IPS-18c (cell line): ENCODE data around the gene WDR70.
"Not testable (repeated sequence)": the region's sequence is repeated elsewhere in the genome, so short reads cannot be mapped to it uniquely, and the experiment has no call there.

ENCODE experiments used
- H3K4me3 ChIP-seq: 2 replicates; pipeline ENCODE4 v1.7.0; 2013; ENCODE audit warnings: low read depth, mild to moderate bottlenecking, low read length, moderate library complexity; ENCODE audit not compliant: insufficient read depth
- H3K9me3 ChIP-seq: one replicate; pipeline ENCODE4 v1.6.1; 2013; ENCODE audit warnings: mild to moderate bottlenecking, low read length, moderate library complexity; ENCODE audit not compliant: control insufficient read depth, insufficient read depth

The WDR70 gene

DNA sequence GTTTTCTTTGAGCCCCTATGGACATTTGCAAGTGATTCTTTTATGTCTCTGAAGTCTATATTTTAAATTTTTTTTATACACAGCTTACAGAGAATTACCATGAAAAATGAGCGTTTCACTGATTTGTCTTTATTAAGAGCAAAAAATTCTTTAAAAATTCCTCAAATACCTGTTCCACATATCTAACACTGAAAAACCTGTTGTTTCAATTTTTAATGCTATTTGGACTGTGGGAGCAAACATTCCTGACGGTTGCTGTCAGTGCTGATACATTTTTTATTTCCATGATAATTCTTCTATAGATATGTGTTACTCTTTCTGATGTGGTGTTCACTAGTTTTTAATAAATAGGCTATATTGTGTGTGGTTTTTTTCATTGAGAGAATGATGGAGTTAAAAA, 261.0 kb downstream of the WDR70 start:
- no peaks in the 10 kb centered on the region for H3K9me3 ChIP-seq
- no peak overlapping the region for H3K4me3 ChIP-seq

DNA sequence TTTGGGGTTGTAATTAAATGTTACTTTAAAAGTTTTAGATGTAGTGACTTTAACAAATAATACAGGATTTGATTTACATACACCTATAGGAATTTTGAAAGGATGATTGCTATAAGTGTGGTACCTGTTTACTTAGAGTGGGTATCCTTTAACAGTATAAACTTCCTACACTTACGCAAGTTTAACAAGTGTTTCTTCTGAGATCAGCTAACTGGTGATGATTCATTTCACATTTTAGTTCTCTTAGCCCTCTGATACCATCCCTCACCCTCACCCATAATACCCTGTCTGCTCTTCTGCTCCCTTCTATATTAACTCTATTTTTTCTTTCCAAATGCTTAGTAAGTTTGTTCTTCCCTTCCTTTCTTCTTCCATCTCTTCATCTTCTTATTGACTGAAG, 262.8 kb downstream of the WDR70 start:
- Histone ChIP-seq H3K9me3 (no peaks in the 10 kb centered on the region), H3K4me3 (no peak overlapping the region)

DNA sequence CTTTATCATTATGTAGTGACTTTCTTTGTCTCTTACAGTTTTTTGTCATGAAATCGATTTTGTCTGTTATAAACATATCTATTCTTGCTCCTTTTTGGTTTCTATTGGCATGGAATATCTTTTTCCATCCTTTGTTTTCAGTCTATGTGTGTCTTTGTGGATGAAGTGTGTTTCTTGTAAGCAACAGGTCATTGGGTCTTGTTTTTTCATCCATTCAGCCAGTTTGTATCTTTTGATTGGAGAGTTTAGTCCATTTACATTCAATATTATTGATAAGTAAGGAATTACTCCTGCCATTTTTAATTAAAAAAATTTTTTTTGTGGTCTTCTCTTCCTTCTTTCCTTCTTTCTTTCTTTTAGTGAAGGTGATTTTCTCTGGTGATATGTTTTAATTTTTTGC, 266.6 kb downstream of the WDR70 start:
- Histone ChIP-seq H3K4me3 (no peak overlapping the region), H3K9me3 (peaks cover 2% of the 10 kb centered on the region)

DNA sequence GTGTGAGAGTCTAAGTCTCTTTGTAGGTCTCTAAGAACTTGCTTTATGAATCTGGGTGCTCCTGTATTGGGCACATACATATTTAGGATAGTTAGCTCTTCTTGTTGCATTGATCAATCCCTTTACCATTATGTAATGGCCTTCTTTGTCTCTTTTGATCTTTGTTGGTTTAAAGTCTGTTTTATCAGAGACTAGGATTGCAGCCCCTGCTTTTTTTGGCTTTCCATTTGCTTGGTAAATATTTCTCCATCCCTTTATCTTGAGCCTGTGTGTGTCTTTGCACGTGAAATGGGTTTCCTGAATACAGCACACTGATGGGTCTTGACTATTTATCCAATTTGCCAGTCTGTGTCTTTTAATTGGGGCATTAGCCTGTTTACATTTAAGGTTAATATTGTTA, 275.4 kb downstream of the WDR70 start:
- H3K4me3 ChIP-seq, H3K9me3 ChIP-seq: not testable (repeated sequence)

DNA sequence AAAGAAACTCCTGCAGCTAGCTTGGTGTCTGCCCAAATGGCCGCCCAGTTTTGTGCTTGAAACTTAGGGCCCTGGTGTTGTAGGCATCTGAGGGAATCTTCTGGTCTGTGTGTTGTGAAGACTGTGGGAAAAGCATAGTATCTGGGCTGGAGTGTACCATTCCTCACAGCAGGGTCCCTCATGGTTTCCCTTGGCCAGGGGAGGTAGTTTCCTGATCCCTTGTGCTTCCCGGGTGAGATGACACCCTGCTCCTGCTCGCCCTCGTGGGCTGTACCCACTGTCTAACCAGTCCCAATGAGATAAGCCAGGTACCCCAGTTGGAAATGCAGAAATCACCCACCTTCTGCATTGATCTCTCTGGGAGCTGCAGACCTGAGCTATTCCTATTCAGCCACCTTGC, 277.9 kb downstream of the WDR70 start:
- no peaks in the 10 kb centered on the region for H3K9me3 ChIP-seq
- no peak overlapping the region for H3K4me3 ChIP-seq

DNA sequence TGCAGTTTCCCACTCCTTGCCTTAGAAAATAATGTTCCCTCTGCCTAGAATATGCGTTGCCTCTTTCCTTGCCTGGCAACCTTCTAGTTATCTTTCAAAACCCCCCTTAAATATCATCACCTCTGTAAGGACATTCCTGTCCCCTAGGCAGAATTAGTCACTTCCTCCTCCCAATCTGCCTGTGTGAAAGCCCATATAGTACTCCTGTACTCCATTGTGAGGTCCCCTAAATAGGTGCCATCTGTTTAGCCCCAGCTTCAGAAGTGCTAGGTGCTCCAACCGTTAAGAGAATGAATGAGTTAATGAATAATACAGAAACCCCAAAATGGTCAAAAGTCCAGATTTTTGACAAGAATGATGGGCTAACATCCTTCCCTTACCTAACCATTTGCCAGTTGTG, 279.3 kb downstream of the WDR70 start:
- H3K9me3 ChIP-seq = no peaks in the 10 kb centered on the region
- H3K4me3 ChIP-seq = no peak overlapping the region

DNA sequence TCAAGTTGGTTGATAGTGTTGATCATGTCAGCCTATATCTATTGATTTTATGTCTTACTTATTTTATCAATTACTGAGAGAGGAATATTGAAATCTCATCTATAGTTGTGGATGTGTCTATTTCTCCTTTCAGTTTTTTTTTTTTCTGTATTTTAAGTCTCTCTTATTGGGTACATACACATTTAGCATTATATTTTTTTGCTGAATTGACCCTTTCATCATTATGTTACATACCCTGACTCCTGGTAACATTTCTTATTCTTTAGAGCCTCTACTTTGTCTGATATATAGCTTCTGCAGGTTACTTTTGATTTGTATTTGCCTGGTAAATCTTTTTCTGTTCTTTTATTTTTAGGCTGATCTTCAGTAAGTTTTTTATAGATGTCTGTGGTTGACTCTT, 281.2 kb downstream of the WDR70 start:
- Histone ChIP-seq H3K4me3 (no peak overlapping the region), H3K9me3 (no peaks in the 10 kb centered on the region)

DNA sequence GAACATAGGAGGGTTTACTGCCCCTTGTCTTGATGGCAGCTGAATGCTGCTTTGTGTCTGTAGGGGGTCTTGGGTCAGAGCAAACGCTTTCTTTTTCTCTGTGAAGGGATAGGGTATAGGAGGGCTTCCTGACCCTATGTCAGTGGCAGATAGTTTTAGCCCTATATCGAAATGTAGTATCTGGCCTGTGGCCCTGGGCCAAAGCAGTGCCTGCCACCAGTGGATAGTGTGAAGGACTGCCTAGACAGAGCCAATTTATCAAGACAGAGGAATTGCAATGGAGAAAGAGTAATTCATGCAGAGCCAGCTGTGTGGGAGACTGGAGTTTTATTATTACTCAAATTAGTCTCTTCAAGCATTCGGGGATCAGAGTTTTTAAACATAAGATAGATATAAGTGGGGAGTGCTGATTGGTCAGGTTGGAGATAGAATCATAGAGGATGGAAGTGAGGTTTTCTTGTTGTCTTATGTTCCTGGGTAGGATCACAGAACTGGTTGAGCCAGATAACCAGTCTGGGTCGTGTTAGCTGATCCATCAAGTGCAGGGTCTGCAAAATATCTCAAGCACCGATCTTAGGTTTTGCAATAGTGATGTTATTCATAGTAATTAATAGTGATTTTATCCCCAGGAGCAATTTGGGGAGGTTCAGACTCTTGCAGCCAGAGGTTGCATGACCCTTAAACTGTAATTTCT, 282.3 kb downstream of the WDR70 start:
- Histone ChIP-seq H3K9me3 (no peaks in the 10 kb centered on the region), H3K4me3 (no peak overlapping the region)

DNA sequence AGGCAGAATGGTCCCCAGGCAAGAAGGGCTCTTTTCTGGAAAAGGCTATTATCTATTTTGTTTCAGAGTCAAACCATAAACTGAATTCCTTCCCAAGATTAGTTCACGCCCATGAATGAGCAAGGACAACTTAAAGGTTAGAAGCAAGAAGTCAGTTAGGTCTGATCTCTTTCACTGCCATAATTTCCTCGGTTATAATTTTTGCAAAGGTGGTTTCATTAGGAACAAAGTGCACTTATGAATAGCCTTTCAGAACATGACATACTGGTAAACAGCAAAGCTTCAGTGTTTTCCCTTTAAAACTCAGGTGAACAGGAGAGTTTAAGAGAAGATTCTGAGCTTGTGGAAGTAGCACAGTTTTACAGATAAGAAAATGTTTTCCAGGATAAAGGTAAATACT, 282.8 kb downstream of the WDR70 start:
- Histone ChIP-seq H3K4me3 (no peak overlapping the region), H3K9me3 (no peaks in the 10 kb centered on the region)

DNA sequence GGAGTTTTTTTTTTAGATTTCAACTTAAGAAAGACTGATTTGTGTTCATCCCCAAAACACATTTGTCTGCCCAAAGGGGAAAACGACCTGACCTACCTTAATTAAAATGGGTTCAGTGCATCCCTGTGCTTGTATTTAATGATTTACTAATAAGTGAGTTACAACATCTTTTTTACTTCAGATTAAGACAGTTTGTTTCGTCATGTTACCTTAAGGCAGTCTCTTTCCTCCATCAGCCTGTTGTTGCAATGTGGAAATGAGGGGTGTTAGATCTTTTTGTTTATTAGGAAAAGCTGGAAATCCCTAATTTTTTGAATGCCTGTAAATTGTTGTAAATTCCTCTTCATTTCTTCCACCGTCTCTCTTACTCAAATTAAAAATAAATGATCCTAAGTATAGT, 283.2 kb downstream of the WDR70 start:
- H3K9me3 ChIP-seq = no peaks in the 10 kb centered on the region
- no peak overlapping the region for H3K4me3 ChIP-seq

DNA sequence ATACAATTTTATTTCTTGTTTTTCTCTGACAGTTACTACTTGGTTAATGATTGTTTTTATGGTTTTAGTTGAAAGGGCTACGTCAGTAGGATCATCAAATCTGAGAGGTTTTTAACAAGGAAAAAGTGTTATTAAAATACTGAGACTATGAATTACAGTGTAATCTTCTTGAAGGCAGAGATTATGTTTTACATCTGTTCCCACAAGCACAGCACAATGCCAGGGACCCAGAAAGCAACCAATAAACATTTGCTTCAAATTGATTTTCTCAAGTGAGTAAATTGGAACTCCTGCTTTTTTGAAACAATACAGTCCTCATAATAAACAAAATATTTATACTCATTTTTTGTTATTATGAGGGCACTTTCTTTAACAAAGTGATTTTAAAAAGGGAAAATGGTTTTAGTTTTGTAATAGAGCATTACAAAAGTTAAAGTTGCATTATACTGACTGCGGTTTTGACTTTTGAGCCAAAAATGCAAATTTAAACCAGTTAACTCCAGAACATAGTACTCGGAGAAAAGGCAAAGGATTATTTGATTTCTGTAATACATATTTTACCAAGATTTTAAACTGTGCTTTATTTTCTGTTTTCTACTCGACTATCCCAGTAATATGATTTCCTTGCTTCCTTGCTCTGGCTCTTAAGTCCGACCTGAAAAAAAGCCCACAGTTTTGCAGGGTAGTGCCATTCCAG, 283.8 kb downstream of the WDR70 start:
- H3K9me3 ChIP-seq = no peaks in the 10 kb centered on the region
- H3K4me3 ChIP-seq = no peak overlapping the region

DNA sequence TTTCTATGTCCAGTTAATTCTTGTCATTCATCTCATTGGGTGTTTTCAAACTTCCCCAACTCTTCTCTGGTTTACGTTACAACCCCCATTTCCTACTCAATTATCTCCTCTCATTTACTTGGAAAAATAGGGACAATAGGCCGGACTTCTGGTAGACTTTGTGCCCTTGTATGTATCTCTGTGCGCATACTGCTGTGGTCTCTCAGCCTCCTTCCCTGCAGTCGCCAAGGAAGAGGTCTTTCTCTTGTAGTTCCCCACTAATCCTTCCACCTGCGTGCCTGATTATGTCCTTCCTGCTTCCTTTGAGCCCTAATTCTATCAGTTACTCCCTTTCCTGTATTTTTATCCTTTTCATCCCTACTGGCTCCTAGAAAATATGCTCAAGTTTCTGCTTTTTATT, 284.4 kb downstream of the WDR70 start:
- H3K9me3 ChIP-seq = no peaks in the 10 kb centered on the region
- H3K4me3 ChIP-seq = no peak overlapping the region

DNA sequence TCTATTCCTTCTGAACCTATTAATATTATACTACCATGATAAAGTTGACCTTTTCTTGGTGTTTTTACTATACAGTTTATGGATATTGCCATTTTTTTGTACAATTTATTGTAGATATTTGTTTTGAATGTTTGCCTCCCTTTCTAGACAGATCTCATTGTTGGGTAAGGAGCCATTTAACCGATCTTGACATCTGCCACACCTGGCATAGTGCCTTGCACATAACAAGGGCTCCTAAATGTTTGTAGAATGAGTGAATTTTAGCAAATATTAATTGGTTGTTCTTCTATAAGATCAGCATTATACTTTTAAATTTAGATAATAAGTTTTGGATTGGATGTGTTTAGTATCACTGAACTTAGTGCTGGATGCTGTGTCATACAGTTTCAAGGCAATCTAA, 285.4 kb downstream of the WDR70 start:
- no peaks in the 10 kb centered on the region for H3K9me3 ChIP-seq
- H3K4me3 ChIP-seq = no peak overlapping the region

DNA sequence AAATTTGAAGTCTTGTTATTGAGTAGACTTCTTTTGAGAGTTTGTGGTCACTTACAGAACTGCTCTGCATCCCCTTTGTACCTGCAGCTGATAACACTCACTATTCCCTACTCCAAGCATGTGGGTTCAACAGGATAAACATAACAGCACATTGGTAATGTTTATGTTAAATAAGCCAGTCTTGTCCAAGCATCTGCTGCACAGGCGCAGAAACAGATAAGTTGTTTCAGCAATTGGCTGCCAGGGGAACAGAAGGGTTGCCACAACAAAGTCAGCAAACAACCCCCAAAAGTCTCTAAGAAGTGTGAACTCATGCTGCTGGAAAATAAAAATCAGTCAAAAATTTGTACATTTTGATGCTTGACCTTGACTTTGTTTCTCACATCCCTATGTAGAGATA, 286.2 kb downstream of the WDR70 start:
- Histone ChIP-seq H3K9me3 (no peaks in the 10 kb centered on the region), H3K4me3 (no peak overlapping the region)

DNA sequence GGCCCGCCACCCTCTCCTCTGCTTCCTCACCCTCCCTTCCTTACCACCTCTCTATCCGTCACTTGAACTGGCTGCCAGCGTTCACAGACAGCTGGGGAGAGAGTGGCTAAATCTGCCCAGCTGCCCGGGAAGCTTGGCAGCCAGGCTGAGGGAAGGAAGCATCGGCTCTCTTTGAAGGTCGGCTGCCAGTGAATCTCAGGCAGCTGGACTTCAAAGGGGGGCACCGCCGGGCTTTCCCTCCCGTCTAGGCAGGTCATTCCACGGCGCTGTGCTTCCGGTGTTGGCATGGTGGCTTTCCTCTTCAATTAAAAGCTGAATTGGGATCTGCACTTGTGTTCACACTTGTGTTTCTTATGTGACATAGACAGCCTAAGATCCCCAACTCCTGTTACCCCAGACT, 286.8 kb downstream of the WDR70 start:
- no peaks in the 10 kb centered on the region for H3K9me3 ChIP-seq
- H3K4me3 ChIP-seq = no peak overlapping the region

DNA sequence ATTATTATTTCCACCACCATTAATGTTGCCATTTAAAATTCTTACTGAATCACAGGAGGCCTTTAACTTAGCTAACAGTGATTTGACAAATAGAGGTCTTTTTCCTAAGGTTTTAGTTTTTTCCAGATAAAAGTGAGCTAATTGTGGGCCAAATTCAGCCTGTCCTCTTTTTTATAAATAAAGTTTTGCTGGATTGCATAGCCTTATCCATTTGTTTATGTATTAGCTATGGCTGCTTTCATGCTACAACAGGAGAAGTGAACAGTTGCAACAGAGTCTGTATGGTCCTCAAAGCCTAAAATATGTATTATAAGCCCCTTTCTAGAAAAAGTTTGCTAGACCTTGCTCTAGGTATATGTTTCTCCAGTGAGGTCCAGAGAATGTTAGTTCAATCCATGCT, 288.3 kb downstream of the WDR70 start:
- H3K4me3 ChIP-seq = no peak overlapping the region
- no peaks in the 10 kb centered on the region for H3K9me3 ChIP-seq

DNA sequence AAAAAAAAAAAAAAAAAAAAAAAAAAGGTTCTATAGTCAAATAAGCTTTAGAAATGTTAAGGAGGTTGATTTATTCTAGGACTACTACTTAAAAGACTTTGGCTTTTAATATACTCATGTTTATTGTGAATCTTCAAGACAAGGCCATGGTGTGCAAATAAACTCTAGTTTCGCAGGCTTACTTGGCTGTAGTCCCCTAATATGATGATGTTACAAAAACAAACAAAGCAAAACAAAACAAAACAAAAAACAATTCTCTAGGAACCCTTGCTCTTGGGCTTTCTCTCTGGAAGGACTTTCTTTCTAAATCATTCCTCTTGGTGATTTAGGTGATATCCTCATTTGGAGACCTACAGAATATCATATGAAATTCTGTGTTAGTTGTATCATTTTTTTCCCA, 288.7 kb downstream of the WDR70 start:
- H3K4me3 ChIP-seq = no peak overlapping the region
- no peaks in the 10 kb centered on the region for H3K9me3 ChIP-seq

DNA sequence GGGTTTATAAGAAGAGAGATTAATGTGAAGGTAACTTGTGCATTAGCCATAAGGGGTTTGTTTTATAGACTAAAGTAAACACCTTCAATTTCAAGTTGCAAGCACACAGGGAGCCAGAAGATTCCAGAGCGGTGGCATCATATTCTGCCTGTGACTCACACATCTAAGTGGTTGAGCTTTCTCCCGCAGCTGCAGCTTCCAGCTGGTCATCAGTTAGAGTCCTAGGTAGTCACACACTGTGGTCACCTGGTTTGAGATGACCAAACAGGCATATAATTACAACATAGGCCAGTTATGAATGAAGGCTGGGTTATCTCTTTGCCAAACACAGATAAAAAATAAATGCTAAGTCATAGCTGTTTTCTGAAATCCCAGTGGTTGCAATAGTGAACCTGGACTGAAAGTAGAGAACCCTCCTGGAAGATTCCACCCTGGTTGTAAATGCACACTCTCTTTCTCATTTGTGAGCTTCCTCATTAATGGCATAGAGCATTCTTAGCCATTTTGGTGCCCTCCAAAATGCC, 289.5 kb downstream of the WDR70 start:
- no peaks in the 10 kb centered on the region for H3K9me3 ChIP-seq
- no peak overlapping the region for H3K4me3 ChIP-seq
